GM18873 (cell line): ENCODE measurements around the gene SLCO3A1.

Source experiments
- ATAC-seq: cut with Tn5 transposase; IDR thresholded peaks from one replicate; pipeline ENCODE4 v1.9.1; 2021; ENCODE audit warnings: mild to moderate bottlenecking, moderate library complexity, moderate number of reproducible peaks; ENCODE audit not compliant: unreplicated experiment, low FRiP score

SLCO3A1 gene

DNA sequence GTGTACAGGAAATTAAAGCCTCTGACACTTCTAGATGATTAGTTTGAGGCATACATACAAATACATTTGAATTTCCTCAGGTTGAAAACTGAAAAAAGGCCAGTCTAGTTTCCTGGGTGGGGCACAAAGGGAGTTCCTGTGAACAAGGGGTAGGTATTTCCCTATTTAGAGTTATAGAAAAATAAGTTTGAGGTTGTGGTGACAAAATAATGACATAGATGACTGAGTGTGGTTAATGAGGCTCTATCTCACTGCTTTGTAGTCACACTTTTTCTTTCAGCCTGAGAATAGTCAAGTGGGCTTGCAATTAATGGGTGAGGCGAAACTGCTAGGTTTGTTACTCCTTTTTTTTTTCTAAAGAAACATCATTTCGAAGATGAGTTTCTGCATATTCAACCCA, 4.3 kb downstream of the SLCO3A1 start:
- ATAC-seq, result peak; percentile 71

DNA sequence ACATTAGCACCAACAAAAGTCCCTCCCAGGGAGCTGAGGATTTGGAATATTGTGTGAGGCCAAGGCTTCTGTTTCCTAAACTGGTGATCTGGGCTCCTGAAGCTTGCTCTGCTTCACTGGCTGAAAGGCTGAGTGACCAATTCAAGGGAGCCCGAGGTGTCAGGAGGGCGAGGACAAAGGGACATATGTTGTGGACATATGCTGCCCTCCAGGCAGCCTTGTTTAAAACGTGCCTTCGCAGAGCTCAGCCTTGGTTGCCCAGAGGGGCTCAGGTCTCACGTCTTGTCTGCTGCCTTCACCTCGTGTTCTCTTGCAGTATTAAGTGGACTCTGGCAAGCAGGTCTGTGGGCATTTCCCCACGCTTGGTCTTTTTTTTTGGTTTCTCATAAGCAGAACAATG, 7.0 kb downstream of the SLCO3A1 start:
- ATAC-seq, result no peak

DNA sequence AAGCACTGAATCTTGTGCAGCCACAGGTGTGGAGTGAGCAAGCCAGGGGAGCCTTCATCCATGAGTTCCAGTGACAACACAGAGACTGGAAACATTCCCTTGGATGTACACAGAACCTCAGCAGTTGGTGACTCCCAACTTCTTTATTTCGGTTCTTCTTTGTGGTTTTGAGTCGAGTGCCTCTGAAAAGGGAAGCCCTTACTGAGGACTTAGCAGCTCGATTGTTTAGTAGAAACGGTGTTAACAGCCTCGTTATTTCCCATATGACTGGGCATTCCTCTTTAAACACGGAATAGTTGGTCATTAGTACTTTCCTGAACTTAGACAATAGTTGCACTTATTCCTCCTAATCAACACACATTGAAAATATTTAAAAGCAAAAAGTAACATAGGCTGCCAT, 7.7 kb downstream of the SLCO3A1 start:
- ATAC-seq, result no peak

DNA sequence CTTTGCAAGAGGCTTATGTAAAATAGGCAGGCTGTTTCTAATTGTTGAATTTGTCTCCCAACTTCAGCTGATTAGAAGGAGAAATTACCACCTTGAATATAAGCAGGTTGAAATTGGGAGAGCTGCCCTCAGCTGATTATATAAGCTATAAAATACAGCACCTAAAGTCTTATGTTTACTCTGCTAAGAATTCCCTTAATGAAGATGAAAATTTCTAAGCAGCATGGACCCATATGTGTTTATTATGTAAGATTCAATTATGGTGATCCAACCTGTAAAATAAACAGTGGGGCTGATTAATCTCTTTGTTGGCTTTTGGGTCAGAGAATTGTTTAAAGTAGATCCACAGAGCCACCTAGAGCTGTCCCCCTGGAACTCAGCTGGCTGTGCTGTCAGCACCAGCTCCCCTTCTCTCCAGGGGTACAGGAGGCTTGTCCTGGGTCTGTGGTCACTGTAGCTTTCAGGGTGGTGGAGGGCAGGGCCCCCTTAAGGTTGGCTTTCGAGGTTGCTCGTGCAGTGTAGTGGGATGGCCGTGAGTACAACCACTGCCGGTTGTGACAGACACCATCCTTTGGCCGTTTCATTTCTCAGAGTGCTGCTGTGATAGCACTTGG, 9.5 kb downstream of the SLCO3A1 start:
- ATAC-seq, result no peak

DNA sequence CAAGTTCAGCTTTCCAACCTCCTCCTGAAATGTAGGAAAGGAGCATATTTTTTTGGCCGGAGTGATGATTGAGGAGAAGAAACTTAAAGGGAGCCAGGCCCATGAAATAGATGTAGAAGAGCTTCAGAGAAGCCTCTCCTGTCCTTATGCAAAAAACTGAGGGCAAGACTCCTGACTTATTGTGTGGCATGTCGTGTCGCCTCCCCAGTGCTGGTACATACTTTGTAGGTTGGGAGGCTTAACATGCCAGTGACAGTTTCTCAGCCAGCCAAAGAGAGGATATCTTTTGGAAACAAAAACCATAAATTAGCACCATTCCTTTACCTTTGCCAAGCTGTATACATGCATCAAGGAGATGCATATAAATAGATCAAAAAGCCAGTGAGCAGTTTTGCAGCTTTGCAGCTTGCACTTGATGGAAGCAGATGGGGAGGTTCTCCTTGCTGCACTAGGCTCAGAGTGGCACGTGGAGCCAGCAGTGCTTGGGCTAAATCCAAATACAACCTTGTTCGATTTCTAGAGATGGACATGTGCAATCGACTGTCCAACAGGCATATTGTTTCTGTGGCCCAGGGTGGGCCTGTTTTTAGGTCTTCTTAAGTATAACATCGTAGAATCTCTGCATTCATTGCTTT, 10.2 kb downstream of the SLCO3A1 start:
- no peak for ATAC-seq

DNA sequence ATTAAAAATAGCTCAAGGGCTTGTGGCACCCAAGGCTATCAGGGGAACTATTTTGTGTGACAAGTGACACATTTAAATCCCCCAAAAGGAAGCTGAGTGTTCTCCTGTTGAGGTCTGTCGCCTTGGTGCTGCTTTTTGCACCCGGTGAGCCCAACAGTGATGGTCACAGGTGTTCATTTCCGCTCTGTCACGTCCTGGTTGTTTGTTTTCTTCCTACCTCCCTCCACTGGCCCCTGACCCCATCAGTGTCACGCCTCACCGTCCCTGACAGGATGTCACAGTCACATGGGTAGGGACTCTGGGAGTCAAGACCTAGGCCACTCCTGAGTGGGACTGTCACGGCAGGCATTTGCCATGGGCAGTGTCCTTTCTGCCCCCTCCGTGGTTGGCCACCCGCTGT, 11.2 kb downstream of the SLCO3A1 start:
- peak; percentile 52 for ATAC-seq

DNA sequence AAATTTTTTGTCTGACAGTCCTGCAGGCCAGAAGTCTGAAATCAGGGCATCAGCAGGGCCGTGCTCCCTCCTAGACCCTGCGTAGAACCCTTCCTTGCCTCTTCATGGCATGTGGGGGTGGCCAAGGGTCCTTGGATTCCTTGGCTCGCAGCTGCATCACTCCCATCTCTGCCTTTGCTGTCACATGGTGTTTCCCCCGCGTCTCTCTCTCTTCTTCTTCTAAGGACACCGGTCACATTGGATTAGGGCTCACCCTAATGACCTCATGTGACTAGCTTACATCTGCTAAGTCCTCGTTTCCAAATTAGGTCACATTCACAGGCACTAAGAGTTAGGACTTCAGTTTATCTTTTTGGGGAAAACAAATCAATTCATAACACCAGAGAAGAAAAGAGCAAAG, 12.0 kb downstream of the SLCO3A1 start:
- ATAC-seq, result no peak

DNA sequence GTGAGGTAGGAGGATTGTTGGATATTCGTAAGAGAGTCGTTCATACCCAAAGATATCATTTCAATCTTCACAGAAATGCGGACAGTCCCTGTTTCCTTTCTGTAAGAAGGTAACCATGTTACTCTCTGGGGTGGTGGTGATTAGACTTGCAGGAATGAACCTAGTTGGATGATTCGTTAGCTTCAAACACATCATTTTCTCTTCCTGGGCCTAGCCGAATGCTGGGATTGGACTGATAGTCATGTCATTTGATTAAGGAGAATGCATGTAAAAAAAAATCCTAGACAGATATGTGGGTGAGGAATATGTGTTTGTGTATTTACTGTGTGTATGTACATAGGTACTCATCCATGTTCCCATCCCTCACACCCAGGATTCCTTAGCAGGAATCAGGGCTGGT, 12.4 kb downstream of the SLCO3A1 start:
- no peak for ATAC-seq

DNA sequence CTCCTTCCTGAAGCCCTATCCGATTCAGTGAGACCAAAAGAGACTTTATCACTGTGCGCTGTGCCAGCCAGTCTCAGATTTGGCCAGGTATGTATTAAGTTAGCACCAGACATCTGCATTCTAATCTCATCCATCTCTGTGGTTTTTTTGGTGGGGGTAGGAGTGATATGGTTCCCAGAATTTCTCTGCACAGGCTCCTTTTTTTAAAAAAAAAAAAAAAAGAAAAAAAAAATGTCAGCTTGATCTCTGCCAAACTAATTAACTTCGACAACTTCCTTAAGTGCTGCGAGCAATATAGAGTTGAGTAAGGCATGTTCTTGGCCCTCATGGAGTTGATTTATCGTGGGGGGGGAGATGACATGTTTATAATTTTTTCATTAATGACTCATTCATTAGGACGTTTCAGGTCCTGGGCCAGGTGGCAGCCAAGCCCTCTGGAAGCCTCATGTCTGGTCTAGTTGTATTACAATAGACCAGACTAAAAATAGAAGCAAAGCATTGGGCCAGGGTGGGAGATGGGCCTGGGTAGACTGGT, 12.9 kb downstream of the SLCO3A1 start:
- no peak for ATAC-seq

DNA sequence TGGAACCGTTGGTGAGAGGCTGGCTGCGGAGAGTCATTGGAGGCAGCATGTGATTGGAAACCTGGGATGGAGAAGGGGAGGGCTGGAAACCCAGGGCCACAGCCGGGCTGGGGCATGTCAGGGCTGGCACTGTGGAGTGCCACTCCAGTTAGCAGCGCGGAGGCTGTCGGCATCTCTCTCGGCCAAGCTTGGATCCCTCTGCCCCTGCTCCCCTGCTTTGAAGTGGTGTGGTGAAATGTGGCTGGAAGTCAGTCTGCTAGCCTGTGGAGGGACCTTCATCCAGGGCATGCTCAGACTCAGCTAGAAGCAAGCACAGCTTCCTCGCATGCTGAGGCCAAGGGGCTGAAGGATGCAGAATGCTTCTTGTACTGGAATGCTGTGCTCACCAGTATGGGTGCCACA, 13.5 kb downstream of the SLCO3A1 start:
- ATAC-seq, result no peak

DNA sequence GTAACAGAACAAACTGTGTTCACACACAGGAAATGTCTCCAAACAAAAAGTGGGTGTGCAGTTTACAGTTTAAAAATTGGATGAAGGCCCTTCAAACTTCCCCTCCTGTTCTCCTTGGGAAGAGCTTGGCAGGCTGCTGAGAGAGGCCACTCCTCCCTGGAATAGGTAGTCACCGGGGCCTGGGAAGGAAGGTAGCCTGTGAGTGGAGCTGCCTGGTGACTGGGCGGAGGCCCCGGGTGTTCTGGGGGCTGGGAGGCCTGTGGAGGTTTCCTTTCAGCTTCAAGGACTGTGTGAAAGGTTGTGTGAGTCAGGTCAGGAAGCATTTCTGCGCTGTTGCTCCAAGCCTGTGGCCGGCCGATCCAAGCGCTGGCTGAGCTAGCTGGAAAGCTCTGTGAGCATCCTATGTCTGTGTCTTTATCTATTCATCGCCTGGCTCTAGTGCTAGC, 14.1 kb downstream of the SLCO3A1 start:
- ATAC-seq, result no peak

DNA sequence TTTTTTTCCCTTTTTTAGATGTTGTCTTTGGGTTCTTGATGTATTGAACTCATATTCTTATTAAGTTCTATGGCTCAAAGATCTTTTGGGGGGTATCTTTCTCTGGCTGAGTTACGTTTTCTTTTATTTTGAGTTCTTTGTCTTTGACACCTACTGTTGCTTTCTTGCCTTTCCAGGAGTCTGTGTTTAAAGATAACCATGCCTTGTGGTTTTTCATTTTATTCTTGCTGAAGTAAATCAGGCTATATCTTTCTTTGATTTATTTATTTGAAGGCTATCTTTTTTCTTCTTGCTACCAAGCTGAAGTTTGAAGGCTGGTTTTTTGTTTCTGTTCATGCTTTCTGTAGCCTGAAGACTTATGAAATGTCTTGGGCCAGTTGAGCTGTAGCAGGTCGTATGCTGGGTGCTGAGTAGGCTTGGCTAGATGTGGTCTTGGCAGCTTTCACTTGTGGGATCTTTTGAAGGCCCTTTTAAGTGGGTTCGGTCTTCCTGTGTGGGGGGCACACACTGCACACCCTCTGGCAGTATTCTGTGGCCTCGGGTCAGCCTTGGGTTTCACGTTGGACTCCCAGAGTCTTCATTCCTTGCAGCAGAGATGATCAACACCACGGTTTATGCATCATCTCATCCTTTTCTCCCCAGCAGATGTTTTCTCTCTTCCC, 17.5 kb downstream of the SLCO3A1 start:
- ATAC-seq, result no peak

DNA sequence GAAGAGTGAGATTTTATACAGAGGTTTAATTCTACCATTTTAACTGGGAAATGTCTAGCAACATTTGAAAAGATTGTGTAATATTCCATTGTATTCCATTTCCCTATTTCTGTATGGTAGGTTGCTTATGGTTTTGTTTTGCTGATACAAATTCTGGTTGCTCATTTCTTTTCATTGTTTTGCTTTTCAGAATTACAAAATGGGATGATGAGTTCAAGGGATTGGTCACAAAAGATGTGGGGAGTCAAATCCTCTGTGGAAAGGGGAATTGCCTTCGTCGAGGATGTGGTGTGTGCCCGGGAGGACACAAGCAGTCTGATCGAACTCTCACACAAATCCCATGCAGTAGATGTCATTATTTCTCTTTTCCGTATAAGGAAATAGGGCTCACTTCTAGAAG, 18.3 kb downstream of the SLCO3A1 start:
- ATAC-seq, result no peak

DNA sequence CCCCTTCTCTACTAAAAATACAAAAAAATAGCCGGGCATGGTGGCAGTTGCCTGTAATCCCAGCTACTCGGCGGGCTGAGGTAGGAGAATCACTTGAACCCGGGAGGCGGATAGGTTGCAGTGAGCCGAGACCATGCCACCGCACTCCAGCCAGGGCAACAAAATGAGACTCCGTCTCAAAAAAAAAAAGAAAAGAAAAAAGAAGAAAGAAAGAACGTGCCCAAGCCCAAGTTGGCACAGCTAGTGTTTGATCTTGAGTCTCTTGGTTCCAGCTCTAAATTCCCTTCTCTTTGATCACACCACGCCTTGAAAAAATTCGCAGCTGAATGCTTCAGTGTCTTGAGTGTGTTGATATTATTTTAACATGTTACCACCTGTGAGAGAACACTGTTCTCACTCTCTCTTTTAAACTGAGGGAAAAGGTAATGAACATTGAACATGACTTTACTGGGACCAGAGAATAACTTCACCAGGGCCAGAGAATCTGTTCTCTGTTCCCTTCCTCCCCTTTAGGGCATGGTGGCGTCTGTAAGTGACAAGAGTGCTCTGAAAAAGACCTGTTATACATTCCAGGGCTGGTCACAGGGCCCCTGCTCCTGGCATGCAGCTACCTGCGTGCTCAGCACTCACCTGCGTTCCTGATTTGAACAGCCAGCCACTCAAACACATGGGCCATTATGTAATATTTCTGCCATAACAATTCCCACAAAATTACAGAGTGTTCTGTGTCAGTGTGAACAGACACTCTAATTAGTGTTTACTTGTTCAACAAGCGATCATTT, 19.0 kb downstream of the SLCO3A1 start:
- ATAC-seq, result no peak

DNA sequence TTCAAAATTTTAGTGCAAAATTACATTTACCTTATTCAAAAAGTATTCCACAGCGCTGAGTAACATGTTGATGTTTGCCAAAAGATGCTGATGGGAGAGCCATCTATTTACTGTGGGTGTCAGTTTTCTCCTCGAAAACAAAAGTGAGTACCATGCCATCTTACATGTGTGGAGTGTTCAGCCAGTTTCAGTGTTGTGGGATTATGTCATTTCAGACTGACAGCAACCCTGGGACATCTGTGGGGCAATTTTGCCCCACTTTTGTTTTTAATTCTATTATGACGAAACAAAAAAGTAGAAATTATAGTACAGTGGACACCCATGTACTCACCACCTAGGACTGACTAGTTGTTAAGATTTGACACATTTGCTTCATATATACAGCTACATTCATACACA, 19.6 kb downstream of the SLCO3A1 start:
- no peak for ATAC-seq

DNA sequence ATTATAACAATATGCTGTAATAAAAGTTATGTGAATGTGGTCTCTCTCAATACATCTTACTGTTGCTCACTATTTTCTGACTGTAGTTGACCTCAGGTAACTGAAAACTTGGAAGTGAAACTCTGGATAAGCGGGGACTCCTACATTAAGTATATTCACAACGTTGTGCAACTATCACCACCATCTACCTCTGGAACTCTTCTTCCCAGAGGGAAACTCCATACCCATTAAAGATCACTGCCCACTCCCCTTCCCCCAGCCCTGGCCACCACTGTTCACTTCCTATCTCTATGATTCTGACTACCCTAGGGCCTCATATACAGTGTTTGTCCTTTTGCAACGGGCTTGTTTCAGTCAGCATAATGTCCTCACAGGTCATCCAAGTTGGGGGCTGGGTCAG, 20.7 kb downstream of the SLCO3A1 start:
- no peak for ATAC-seq

DNA sequence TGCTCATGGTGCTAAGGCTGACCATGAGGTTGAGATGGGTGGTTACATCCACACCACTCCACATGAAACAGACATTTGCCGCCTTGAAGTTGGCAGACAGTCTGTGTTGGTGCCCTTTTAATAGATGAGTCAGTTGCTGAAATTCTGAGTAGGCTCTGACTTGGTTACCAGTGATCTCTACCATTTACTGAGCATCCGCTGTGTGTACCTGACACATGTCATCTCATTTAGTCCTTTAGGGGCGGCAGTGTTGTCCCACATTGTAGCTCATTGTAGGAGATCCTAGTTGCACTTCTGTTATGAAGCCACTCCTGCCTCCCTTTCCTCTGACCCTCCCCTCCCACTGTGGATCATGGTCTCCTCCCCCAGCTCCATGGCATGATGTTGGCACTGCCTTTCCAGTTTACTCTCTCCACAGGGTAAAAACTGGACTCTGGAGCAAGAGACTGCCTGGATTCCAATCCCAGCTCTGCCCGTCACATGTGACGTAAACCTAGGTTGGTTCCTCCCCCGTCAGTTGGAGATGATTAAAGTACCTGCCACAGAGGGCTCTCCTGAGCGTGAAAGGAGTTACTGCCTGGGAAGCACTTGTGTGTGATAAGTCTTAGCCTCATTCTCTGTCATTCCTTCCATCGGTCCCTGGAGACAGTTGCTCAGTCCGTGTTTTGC, 21.6 kb downstream of the SLCO3A1 start:
- no peak for ATAC-seq

DNA sequence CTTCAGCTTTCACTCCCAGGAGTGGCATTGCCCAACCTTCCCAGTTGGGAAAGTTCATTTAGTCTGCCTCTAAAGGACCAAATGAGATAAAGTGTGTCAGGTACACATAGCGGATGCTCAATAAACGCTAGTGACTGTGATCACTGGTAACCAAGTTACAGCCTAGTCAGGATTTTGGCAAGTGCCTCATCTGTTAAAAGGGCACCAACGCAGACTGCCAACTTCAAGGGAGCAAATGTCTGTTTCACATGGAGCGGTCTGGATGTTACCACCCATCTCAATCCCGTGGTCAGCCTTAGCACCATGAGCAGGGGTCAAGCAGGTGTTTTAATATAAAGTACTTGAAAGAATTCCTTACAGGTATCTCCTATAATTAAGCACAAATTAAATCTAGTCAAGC, 22.7 kb downstream of the SLCO3A1 start:
- no peak for ATAC-seq

DNA sequence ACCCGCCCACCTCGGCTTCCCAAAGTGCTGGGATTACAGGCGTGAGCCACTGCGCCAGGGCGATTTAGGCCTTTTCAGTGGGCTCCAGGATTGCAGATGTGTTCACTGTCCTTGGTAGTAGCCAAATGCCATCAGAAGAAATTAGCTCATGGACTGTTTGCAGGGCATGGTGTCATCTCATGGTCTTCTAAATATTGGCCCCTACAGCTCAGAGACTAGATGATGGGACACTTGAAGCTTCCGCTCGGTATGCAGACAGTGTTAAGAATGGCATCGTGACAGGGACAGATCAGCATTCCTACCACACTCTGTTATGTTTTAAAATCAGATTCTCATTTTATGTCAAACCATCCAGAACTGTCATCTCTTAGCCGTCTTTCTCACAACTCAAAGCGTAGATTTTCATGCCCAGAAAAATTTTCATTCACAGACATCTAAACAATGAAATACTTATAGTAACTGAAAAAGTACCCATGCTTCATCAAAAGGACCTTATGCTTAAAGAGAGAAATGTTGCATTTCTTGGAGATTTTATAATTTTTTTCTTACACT, 24.9 kb downstream of the SLCO3A1 start:
- no peak for ATAC-seq

DNA sequence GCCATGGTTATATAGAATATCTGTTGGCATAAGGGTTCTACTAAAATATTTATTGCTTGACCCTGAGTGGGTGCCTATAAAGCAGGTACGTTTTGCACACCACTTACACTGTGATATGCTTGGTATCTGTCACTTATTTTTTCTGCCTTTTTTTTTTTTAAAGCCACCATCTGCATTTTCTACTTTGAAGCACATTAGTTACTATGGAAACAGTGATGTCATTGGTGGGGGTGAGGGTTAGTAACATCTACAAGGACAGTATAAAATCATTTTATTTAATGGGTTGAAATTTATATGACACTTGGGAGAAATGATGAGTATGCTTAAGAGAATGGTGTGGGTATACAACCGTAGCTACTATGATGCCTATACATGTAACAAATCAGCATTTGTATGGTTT, 25.6 kb downstream of the SLCO3A1 start:
- ATAC-seq, result no peak
